ENCODE data around the gene H6PD. TPM values are rescaled to one million over a fixed set of nuclear protein-coding genes. Genes with fewer than 3 reads are reported as not detected.

The H6PD gene
- total and polyA plus RNA-seq, 2 experiments from 2014 or later: 1.2 to 4.7 TPM

DNA sequence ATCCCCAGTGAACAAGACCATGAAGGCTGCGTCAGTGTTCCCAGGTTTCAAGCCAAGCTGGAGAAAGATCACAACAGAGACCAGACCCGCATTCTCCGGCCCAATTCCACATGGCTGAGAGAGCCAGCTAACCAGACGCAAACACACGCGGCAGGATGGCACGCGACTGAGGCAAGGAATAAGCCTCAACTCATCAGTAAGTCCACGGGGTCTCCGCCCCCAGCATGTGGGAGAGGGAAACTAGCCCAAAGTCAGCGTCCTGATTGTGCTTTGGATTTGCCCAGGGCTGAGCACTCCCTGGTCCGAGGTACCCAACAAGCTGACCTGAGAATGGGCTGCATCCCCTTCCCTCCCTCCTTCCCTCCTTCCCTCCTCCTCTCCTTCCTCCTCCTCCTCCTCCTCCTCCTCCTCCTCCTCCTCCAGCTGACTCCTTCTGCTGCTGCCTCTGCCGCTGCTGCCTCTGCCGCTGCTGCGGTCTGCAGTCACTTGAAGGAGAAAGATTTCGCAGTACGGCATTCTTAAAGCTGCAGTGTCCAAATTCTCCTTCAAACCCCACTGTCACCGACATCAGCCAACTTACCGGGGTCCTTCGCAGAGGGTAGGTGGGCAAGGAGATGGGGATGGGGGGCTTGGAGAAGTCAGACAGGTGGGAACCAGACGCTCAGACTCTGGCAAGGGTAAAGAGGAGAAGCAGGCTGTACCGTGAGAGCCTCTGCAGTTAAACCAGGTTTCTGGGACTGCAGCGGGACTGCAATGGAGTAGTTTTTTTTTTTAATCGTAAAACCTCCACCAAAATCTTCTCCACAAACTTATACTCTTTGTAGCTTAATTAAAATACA is 33.0 kb upstream of the H6PD start:
- Histone ChIP-seq H3K36me3 (ENCODE audit: insufficient read depth) (no peaks in the 10 kb centered on the region), H3K79me2 (replicated peaks; ENCODE audit: insufficient read depth) (no peaks in the 10 kb centered on the region), H3K9me2 (ENCODE audit: insufficient read depth) (no peaks in the 10 kb centered on the region), H3K4me1 (ENCODE audit: insufficient read depth) (peaks cover 14% of the 10 kb centered on the region; the same call in 1 of the 2 replicates), H3K27ac (ENCODE audit: low read depth) (no peak overlapping the region), H4K20me1 (replicated peaks; ENCODE audit: insufficient read depth) (no peaks in the 10 kb centered on the region), H3F3A (replicated peaks; ENCODE audit: low read depth) (no peaks in the 10 kb centered on the region), H3K4me2 (peak overlapping the region; percentile 71), H2AFZ (peak overlapping the region; percentile 93), H3K27me3 (ENCODE audit: insufficient read depth) (peaks cover 78% of the 10 kb centered on the region), H3K4me3 (peak overlapping the region; percentile 56)
- Mint-ChIP-seq H3K27me3 (ENCODE audit: insufficient read depth, low read depth, poor library complexity) (peaks cover 70% of the 10 kb centered on the region), H3K4me3 (peak overlapping the region; percentile 60), H3K27ac (no peak overlapping the region), H3K4me1 (peaks cover 31% of the 10 kb centered on the region), H3K9me3 (no peaks in the 10 kb centered on the region; the same call in 2 of the 3 replicates), H3K36me3 (ENCODE audit: low read depth) (no peaks in the 10 kb centered on the region)
- TF ChIP-seq EZH2 (IDR thresholded peaks at IDR 0.05; ENCODE audit: low read depth, unreplicated experiment) (peak; percentile 44), EZH2phosphoT487 (IDR thresholded peaks at IDR 0.05; ENCODE audit: unreplicated experiment) (no peak)
- ATAC-seq (peak; percentile 10), DNase-seq (ENCODE audit: low spot score) (peak; percentile 54)

DNA sequence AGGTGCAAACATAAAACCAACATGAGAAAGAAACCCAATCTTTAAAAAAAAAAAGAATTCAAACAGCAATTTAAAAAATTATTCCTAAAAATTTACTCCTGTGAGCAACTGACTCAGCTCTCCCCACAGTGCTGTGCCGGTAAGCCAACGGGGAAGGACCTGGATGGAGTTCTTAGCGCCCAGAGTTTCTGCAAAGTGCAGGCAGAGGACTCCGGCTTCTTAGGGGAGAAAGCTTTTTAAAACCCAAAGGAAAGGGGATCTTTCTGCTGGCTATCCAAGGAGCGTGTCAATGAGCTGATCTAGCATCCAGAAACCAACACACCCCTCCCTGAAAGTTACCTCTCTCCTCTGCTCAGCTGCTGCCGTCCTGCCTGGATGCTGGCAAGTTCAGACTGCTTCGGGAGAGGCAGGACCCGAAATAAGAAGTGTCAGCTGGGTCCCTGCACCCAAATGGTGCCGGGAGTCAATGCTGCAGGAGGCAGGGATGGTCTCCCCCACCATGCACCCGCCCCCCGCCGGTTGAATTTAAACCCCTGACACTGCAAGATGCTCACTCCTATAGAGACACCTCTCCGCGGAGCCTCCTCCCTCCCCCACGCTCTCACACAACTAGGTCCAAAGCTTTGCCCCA is 32.2 kb upstream of the H6PD start:
- Mint-ChIP-seq H3K4me1 (peaks cover 28% of the 10 kb centered on the region), H3K27ac (no peak overlapping the region), H3K9me3 (no peaks in the 10 kb centered on the region; the same call in 2 of the 3 replicates), H3K4me3 (peak overlapping the region; percentile 60), H3K36me3 (ENCODE audit: low read depth) (no peaks in the 10 kb centered on the region), H3K27me3 (ENCODE audit: insufficient read depth, low read depth, poor library complexity) (peaks cover 63% of the 10 kb centered on the region)
- Histone ChIP-seq H3K4me1 (ENCODE audit: insufficient read depth) (peaks cover 11% of the 10 kb centered on the region; the same call in 1 of the 2 replicates), H3K4me2 (peak overlapping the region; percentile 71), H3K79me2 (replicated peaks; ENCODE audit: insufficient read depth) (no peaks in the 10 kb centered on the region), H3K27ac (ENCODE audit: low read depth) (no peak overlapping the region), H3K27me3 (ENCODE audit: insufficient read depth) (peaks cover 71% of the 10 kb centered on the region), H3F3A (replicated peaks; ENCODE audit: low read depth) (no peaks in the 10 kb centered on the region), H4K20me1 (replicated peaks; ENCODE audit: insufficient read depth) (no peaks in the 10 kb centered on the region), H2AFZ (peak overlapping the region; percentile 95), H3K36me3 (ENCODE audit: insufficient read depth) (no peaks in the 10 kb centered on the region), H3K9me2 (ENCODE audit: insufficient read depth) (no peaks in the 10 kb centered on the region), H3K4me3 (peak overlapping the region; percentile 56)
- ATAC-seq (peak; percentile 18), DNase-seq (ENCODE audit: low spot score) (no peak)
- no peak for TF ChIP-seq CREB1 (CRISPR knock-in tag; IDR thresholded peaks at IDR 0.05; ENCODE audit: low read depth)
- no peak for TF ChIP-seq NANOG (IDR thresholded peaks at IDR 0.05; ENCODE audit: borderline replicate concordance)
- TF ChIP-seq EZH2 (IDR thresholded peaks at IDR 0.05; ENCODE audit: low read depth, unreplicated experiment): no peak
- TF ChIP-seq, protein P1, sequence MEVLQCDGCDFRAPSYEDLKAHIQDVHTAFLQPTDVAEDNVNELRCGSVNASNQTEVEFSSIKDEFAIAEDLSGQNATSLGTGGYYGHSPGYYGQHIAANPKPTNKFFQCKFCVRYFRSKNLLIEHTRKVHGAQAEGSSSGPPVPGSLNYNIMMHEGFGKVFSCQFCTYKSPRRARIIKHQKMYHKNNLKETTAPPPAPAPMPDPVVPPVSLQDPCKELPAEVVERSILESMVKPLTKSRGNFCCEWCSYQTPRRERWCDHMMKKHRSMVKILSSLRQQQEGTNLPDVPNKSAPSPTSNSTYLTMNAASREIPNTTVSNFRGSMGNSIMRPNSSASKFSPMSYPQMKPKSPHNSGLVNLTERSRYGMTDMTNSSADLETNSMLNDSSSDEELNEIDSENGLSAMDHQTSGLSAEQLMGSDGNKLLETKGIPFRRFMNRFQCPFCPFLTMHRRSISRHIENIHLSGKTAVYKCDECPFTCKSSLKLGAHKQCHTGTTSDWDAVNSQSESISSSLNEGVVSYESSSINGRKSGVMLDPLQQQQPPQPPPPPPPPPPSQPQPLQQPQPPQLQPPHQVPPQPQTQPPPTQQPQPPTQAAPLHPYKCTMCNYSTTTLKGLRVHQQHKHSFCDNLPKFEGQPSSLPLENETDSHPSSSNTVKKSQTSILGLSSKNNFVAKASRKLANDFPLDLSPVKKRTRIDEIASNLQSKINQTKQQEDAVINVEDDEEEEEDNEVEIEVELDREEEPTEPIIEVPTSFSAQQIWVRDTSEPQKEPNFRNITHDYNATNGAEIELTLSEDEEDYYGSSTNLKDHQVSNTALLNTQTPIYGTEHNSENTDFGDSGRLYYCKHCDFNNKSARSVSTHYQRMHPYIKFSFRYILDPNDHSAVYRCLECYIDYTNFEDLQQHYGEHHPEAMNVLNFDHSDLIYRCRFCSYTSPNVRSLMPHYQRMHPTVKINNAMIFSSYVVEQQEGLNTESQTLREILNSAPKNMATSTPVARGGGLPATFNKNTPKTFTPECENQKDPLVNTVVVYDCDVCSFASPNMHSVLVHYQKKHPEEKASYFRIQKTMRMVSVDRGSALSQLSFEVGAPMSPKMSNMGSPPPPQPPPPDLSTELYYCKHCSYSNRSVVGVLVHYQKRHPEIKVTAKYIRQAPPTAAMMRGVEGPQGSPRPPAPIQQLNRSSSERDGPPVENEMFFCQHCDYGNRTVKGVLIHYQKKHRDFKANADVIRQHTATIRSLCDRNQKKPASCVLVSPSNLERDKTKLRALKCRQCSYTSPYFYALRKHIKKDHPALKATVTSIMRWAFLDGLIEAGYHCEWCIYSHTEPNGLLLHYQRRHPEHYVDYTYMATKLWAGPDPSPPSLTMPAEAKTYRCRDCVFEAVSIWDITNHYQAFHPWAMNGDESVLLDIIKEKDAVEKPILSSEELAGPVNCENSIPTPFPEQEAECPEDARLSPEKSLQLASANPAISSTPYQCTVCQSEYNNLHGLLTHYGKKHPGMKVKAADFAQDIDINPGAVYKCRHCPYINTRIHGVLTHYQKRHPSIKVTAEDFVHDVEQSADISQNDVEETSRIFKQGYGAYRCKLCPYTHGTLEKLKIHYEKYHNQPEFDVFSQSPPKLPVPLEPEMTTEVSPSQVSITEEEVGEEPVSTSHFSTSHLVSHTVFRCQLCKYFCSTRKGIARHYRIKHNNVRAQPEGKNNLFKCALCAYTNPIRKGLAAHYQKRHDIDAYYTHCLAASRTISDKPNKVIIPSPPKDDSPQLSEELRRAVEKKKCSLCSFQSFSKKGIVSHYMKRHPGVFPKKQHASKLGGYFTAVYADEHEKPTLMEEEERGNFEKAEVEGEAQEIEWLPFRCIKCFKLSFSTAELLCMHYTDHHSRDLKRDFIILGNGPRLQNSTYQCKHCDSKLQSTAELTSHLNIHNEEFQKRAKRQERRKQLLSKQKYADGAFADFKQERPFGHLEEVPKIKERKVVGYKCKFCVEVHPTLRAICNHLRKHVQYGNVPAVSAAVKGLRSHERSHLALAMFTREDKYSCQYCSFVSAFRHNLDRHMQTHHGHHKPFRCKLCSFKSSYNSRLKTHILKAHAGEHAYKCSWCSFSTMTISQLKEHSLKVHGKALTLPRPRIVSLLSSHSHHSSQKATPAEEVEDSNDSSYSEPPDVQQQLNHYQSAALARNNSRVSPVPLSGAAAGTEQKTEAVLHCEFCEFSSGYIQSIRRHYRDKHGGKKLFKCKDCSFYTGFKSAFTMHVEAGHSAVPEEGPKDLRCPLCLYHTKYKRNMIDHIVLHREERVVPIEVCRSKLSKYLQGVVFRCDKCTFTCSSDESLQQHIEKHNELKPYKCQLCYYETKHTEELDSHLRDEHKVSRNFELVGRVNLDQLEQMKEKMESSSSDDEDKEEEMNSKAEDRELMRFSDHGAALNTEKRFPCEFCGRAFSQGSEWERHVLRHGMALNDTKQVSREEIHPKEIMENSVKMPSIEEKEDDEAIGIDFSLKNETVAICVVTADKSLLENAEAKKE (CRISPR knock-in tag; IDR thresholded peaks at IDR 0.05): no peak
- TF ChIP-seq, protein P2, sequence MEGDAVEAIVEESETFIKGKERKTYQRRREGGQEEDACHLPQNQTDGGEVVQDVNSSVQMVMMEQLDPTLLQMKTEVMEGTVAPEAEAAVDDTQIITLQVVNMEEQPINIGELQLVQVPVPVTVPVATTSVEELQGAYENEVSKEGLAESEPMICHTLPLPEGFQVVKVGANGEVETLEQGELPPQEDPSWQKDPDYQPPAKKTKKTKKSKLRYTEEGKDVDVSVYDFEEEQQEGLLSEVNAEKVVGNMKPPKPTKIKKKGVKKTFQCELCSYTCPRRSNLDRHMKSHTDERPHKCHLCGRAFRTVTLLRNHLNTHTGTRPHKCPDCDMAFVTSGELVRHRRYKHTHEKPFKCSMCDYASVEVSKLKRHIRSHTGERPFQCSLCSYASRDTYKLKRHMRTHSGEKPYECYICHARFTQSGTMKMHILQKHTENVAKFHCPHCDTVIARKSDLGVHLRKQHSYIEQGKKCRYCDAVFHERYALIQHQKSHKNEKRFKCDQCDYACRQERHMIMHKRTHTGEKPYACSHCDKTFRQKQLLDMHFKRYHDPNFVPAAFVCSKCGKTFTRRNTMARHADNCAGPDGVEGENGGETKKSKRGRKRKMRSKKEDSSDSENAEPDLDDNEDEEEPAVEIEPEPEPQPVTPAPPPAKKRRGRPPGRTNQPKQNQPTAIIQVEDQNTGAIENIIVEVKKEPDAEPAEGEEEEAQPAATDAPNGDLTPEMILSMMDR (conservative IDR thresholded peaks at IDR 0.05; ENCODE audit: low read depth in 2 of 2): no peak
- TF ChIP-seq ZNF114 (CRISPR knock-in tag; IDR thresholded peaks at IDR 0.05): no peak
- no peak for TF ChIP-seq JUNB (IDR thresholded peaks at IDR 0.05; ENCODE audit: unreplicated experiment)
- no peak for TF ChIP-seq STAT1 (IDR thresholded peaks at IDR 0.05; ENCODE audit: unreplicated experiment)
- no peak for TF ChIP-seq ZNF331 (CRISPR knock-in tag; IDR thresholded peaks at IDR 0.05; ENCODE audit: low read depth)
